Gastroesophageal sphincter (tissue), 3 donors: Measurements from ENCODE around the gene RTN4RL1.

ENCODE experiments used
- EP300 ChIP-seq: sonication (generic); formaldehyde crosslinking; IDR thresholded peaks from one replicate; pipeline ENCODE4 v1.6.1; 2017; ENCODE audit warnings: antibody characterized with exemption, mild to moderate bottlenecking
- POLR2A ChIP-seq, 2 donors: fragments of 450-650 bp; IDR thresholded peaks; one replicate each; pipeline ENCODE4 v1.6.1; 2017; ENCODE audit warnings: antibody characterized with exemption in 2 of 2, mild to moderate bottlenecking in 2 of 2, moderate library complexity in 1 of 2
- TF ChIP-seq, protein P1 (sequence below), 4 experiments: fragments of 200-600 bp in 2 of 4; fragments of 450-650 bp in 2 of 4; sonication (generic) in 1 of 4; IDR thresholded peaks; one replicate each; pipeline ENCODE4 v1.5.1; 2017 to 2019; ENCODE audit warnings: antibody characterized with exemption in 4 of 4, mild to moderate bottlenecking in 2 of 4, moderate library complexity in 2 of 4

DNA sequence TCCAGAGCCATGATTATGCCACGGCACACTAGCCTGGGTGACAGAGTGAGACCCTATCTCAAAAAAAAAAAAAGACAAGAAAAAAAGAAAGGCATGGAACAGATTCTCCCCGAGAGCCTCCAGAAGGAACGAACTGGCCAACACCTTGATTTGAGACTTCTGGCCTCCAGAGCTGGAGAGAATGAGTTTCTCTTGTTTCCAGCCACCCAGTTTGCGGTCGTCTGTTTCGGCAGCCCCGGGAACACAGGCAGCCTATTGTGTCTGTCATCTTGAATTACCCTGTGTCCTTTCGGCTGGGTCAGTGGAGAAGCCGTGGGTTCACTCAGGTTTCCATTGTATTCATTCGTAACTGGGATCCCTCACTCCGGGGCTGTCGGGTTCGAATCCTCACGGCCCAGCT is 111.4 kb downstream of the RTN4RL1 start:
- TF ChIP-seq POLR2A (IDR thresholded peaks at IDR 0.05) (no peak), EP300 (no peak)
- TF ChIP-seq, protein P1, sequence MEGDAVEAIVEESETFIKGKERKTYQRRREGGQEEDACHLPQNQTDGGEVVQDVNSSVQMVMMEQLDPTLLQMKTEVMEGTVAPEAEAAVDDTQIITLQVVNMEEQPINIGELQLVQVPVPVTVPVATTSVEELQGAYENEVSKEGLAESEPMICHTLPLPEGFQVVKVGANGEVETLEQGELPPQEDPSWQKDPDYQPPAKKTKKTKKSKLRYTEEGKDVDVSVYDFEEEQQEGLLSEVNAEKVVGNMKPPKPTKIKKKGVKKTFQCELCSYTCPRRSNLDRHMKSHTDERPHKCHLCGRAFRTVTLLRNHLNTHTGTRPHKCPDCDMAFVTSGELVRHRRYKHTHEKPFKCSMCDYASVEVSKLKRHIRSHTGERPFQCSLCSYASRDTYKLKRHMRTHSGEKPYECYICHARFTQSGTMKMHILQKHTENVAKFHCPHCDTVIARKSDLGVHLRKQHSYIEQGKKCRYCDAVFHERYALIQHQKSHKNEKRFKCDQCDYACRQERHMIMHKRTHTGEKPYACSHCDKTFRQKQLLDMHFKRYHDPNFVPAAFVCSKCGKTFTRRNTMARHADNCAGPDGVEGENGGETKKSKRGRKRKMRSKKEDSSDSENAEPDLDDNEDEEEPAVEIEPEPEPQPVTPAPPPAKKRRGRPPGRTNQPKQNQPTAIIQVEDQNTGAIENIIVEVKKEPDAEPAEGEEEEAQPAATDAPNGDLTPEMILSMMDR (IDR thresholded peaks at IDR 0.05) = no peak
